WI38 (cell line): ENCODE results near the gene NUPR1.

Source experiments
- H3K4me3 ChIP-seq: 2 replicates; pipeline ENCODE4 v1.5.1; 2011; ENCODE audit warnings: low read depth, mild to moderate bottlenecking, control low read depth, low read length
- TF ChIP-seq, protein P1 (sequence below): IDR thresholded peaks from 2 replicates; pipeline ENCODE4 v1.5.1; 2012; ENCODE audit warnings: low read depth, mild to moderate bottlenecking, control low read depth, low read length

Gene NUPR1

DNA sequence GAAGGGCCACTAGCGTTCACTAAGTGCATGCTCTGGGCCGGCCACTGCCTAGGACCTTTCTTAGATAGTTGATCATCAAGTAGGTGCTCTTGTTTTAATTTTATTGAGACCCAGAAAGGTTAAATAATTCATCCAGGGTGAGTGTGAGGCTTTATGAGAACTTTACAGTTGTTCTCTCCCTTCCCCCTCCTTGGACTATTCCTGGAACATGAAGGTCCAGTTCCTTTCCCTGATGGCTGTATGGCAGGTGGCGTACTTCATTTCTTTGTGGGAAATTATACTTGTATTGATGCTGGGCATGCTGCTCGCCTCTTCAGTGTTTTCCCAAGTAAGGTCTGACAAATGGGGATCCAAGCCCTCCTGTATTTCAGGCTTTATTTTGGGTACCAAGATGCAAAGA, 23.4 kb upstream of the NUPR1 start:
- TF ChIP-seq, protein P1, sequence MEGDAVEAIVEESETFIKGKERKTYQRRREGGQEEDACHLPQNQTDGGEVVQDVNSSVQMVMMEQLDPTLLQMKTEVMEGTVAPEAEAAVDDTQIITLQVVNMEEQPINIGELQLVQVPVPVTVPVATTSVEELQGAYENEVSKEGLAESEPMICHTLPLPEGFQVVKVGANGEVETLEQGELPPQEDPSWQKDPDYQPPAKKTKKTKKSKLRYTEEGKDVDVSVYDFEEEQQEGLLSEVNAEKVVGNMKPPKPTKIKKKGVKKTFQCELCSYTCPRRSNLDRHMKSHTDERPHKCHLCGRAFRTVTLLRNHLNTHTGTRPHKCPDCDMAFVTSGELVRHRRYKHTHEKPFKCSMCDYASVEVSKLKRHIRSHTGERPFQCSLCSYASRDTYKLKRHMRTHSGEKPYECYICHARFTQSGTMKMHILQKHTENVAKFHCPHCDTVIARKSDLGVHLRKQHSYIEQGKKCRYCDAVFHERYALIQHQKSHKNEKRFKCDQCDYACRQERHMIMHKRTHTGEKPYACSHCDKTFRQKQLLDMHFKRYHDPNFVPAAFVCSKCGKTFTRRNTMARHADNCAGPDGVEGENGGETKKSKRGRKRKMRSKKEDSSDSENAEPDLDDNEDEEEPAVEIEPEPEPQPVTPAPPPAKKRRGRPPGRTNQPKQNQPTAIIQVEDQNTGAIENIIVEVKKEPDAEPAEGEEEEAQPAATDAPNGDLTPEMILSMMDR = no peak
- no peak overlapping the region for H3K4me3 ChIP-seq

DNA sequence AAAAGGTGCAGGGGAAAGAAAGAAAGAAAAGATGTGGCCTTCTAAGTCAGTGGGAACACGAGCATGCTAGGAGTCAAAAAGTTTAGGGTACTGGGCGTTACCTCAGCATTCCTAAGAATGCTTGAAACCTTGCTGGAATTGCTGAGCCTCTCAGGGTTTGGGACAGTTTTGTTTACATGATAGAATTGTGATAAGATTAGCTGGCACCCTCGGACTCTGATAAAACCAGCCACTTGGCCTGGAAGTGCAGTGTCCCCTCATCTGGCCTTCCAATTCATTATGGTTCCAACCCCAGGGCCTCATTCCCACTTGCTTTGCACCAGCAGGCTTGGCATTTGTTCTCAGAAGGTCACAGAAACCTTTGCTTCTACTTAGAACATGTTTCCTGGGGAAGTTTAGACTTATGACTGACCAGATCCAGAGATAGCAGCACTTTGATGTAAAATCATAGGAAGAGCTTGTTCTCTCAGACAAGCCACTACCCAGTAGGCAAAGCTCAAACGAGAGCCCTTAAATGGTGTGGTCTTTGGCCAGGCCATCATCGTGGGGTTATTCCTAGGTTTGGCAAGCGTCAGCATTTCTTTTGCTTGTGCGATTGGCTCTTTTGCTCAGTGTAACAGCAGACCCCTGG, 22.9 kb upstream of the NUPR1 start:
- TF ChIP-seq, protein P1 = no peak
- H3K4me3 ChIP-seq = no peak overlapping the region

DNA sequence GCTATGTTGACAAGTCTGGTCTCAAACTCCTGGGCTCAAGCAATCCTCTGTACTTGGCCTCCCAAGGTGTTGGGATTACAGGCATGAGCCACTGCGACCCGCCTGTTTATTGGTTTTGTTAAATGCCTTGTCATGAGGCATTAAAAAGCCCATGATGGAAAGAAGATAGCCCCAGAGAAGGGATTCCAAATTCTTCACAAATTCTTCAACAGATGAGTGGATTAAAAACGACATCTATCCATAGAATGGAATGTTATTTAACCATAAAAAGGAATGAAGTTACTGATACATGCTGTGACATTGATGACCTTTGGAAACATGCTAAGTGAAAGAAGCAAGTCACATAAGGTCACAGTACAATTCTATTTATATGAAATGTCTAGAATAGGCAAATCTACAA, 19.7 kb upstream of the NUPR1 start:
- no peak overlapping the region for H3K4me3 ChIP-seq
- TF ChIP-seq, protein P1 = no peak

DNA sequence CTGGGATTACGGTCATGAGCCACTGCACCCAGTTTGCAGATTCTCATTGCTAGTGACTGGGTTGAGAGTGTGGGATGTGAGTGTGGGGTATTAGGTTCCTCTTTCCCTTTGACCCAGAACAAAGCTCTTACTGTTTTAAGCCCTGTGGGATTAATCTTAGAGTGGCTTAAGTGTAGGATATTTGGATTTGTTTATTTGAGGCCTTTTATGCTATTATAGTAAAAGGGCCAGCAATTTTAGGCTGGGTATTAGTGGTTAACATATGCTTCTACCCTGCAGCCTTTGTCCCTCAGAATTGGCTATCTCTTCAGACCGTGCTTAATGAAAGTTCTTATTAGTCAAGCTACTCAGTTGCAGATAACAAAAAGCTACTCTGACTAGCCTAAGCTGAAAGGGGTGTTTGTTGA, 18.1 kb upstream of the NUPR1 start:
- TF ChIP-seq, protein P1 = no peak
- H3K4me3 ChIP-seq = no peak overlapping the region

DNA sequence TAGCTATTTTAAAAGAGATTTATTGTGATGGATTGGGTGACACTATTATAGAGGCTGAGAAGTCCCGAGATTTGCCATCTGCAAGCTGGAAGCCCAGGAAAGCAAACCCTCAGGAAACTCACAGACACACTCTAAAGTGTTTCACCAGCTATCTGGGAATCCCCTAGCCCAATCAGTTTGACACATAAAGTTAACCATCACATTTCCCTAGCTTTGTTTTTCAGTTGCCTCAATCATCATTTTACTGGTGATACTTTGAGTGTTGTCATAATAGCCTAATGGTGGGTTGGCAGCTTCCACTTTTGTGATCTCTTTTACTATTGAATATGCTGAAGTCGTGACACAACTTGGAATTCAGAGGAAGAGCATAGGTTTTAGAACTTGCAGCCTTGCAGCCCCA, 16.8 kb upstream of the NUPR1 start:
- no peak overlapping the region for H3K4me3 ChIP-seq
- TF ChIP-seq, protein P1 = no peak

DNA sequence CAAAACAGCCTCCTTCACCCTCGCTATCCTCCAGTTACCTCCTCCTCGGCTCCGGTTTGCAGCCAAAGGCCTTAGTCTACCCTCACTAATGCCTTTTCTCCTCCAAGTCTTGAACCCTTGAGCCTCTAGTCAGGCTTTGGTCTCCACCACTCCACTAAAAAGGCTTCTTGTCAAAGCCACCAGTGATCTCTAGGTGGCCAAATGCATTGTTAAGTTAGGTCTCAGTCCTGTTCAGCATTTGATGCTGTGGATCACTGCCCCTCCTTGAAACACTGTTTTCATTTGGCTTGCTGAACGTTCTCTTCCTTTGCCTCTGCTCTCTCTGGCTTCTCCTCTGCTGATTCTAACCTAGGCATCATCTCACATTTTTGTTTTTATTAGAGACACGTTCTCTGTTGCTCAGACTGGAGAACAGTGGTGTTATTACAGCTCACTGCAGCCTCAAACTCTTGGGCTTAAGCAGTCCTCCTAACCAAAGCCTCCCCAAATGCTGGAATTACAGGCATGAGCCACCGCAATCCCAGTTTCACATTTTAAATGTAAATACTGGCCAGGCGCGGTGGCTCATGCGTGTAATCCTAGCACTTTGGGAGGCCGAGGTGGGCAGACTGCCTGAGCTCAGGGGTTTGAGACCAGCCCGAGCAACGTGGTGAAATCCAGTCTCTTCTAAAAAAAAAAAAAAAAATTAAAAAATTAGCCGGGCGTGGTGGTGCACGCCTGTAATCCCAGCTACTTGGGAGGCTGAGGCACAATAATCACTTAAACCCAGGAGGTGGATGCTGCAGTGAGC, 16.1 kb upstream of the NUPR1 start:
- TF ChIP-seq, protein P1 = no peak
- H3K4me3 ChIP-seq = peak overlapping the region; percentile 57
